ENCODE data around the gene MPZL1.

DNA sequence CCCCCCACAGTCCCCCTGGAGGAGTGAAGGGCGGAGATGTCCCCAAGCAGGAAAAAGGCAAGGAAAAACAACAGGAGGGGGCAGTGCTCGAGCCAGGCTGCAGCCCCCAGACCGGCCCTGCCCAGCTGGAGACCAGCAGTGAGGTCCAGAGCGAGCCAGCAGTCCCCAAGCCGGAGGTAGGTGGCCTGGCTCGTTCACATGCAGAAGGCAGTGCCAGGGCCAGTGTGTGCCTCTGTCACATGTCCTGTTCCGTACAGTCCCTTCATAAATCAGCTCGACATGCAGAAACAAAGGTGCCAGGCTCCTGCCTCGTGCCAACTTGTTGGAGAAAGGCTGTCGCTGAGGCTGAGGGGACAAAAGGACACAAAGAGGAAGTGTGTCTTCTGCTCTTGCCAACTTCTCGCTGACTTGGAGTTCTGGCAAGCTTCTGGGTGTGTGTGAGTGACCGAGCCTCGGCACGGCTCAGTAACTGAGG, 24.1 kb upstream of the MPZL1 start:
- TF ChIP-seq, protein P1, sequence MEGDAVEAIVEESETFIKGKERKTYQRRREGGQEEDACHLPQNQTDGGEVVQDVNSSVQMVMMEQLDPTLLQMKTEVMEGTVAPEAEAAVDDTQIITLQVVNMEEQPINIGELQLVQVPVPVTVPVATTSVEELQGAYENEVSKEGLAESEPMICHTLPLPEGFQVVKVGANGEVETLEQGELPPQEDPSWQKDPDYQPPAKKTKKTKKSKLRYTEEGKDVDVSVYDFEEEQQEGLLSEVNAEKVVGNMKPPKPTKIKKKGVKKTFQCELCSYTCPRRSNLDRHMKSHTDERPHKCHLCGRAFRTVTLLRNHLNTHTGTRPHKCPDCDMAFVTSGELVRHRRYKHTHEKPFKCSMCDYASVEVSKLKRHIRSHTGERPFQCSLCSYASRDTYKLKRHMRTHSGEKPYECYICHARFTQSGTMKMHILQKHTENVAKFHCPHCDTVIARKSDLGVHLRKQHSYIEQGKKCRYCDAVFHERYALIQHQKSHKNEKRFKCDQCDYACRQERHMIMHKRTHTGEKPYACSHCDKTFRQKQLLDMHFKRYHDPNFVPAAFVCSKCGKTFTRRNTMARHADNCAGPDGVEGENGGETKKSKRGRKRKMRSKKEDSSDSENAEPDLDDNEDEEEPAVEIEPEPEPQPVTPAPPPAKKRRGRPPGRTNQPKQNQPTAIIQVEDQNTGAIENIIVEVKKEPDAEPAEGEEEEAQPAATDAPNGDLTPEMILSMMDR (IDR thresholded peaks at IDR 0.05), result no peak
- no peak for TF ChIP-seq POLR2A (IDR thresholded peaks at IDR 0.05)
- no peak for TF ChIP-seq POLR2AphosphoS5 (IDR thresholded peaks at IDR 0.05; ENCODE audit: insufficient read depth in 1 of 2, low read depth in 1 of 2)

All from vagina (tissue), 2 donors.